Activated CD4-positive, alpha-beta T cell treated with anti-CD3 and anti-CD28 coated beads, Interleukin-2, amount 50 U/mL, for 48 hours (primary cell): ENCODE results near the gene PLEKHA6.
A peak's percentile ranks its signal among the peaks of the same experiment; 100 is the strongest.

ENCODE experiments used
- DNase-seq, 2 experiments: peaks; one replicate each; pipeline ENCODE4 v3.0.0-alpha.2; 2020

Gene PLEKHA6

DNA sequence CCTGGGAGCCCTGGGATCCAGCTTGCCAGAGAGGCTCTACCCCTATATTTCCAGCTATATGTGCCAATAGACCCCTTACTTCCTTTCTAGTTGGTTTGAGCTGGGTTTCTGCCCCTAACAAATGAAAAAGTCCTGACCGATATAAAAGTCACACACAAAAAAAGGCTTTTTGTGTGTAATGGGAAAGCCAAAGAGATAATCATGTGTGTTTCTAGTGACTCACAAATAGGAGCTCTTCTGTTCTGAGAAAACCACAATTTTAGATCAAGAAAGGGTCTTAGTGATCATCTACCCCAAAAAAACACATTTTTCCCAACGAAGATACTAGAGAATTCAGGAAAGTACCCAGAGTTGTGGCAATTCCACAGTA is 23.0 kb upstream of the PLEKHA6 start:
- no peak for DNase-seq

DNA sequence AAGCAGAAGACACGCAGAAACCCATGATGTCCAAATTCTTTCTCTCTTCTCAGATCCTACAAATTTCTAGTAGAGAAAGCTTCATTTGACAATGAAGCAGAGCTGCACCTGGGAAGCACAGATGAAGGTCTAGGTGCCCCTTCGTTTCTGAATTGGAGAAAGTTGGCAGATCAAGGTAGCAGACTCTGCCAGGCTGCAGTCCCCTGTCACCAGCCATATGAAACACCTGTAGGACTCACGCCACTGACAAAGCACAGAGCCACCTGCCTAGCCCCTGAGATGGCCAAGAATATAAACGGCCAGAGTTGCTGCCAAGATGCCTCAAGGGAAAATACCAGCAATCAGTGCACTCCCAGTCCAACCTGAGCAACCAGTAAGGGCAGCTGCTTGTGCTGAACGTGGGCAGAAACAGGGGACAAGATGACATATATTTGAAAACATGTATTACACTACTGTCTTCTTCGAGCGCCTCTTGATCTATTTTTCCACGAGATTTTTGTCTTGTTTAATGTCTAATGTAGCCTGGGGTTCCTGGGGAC is 20.6 kb upstream of the PLEKHA6 start:
- DNase-seq, result no peak

DNA sequence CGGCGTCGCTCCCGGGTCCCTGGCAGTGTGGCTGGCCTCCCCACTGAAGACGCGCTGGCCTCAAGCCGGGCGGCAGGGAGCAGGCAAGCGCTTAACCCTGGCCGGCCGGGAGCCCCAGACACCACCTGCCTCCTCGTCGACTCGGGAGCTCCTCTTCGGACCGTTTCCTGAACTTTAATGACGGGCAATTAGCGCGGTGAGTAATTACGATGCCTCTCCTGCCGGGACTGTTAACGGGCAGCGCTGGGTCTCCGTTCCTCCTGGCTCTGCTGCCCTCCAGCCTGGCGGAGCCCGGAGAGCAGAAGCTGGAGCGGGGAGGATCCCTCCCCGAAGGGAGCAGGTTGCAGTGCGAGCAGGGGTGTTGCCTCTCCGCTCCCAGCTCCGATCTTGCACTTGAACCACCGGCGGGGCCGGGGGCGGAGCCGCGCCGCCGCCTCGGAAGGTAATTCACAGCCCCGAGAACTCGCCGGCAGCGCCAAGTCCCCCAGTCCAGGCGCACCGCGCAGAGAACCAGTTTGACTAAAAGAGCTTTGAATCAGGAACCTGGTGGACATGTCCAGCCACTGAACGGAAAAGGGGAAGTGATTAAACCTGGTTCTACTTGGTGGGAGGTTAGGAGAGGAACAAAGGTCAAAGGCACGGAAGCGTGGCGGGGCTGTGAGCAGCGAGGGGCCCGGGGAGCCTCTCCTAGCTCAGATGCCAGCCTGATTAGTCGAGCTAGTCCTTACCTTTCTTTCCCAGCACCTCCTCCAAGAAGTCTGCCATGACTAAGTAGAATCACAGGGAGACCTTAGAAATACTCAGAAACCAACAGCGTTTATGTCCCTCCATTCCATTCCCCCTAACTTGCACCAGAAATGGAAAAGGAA is 18.3 kb upstream of the PLEKHA6 start:
- DNase-seq, result peak; percentile 42 to 57

DNA sequence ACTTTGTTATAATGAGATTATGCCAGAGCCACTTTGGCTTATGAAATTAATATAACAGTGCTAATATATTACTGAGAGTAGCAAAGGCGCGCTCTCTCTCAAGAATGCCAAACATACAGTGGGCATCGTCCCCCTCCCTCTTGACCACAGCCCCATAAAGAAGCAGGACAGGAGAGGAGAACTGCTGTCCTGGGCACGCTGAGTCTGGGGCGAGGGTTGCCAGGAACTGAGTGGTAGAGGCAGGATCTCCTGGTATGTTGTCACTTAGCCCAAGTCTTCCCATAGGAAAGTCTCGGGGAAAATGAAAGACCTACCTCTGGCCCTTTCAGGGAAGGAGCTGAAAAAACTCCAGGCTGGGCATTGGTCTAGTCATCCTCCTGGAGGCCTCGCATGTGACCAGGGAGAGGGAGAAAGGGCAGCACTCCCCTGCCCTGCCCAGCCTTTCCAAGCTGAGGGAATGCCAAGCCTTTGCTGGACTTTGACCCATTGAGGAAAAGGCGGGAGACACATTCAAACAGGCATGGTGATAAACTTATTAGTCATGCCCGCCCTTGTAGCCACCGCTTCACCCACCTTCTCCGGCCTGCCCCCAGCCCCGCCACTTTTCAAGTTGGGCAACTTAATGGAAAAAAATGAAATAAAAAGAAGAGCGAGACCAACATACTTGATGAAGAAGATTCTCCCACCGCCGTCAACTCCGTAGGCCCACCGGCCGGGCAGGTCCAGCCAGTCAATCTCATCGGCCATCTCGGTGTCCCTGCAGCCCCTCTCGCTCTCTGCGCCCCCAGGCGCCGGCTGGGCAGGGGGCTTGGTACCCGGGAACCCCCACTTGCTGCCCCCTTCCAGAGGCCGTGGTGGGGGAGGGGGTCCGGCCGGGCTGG is 17.4 kb upstream of the PLEKHA6 start:
- DNase-seq, result no peak

DNA sequence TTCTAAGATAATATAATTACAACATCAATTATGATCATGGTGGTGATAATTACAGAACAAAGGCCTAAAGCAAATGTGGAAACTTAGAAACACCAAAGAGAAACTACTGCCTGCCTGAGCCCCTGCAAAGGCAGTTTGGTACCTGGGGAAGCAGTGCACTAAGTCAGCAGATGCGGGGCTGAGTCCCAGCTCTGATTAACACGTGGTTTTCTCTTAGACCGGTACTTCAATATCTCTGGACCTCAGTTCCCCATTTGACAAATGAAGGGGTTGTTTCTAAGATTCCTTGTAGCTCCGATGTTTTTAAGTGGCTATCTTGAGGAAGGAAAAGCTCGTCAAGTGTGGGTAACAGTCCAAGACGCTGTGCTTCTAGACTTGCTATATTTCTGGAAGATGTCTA is 16.7 kb upstream of the PLEKHA6 start:
- DNase-seq, result no peak

DNA sequence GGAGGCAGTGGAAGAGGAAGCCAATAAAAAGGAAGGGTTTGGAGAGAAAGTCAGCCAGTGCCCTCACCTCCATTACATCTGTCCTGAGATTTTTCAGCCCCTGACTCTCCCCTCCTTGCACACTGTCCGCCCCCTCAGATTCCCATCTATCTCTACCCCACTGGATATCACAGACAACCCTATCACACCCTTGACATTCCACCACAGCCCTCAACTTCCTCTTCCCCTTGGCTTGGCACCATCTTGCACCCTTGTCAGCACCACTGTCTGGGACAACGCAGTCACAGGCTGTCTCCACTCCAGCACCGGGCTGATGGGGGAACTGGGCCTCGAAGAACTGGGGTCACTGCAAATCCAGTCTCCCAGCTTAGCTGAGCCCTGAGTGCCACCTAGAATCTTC is 14.2 kb upstream of the PLEKHA6 start:
- no peak for DNase-seq

DNA sequence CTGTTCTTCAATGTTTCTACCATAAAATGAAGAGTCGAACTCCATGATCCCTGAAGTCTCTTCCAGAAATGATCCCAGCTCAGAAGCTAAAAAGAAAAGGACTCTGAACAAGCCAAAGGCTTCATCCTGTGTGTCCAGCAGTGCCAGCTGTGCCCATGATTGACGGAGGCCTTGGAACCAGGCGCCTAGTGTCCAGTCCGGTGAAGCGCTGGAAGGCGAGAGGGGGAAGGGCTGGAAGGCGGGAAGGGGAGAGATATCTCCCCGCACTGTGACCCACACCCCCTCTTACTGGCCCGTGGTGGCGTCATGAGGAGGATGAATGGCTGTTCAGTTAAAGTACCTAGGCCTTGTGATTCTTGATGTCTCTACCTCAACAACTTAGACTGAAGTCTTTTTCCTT is 10.4 kb upstream of the PLEKHA6 start:
- no peak for DNase-seq

DNA sequence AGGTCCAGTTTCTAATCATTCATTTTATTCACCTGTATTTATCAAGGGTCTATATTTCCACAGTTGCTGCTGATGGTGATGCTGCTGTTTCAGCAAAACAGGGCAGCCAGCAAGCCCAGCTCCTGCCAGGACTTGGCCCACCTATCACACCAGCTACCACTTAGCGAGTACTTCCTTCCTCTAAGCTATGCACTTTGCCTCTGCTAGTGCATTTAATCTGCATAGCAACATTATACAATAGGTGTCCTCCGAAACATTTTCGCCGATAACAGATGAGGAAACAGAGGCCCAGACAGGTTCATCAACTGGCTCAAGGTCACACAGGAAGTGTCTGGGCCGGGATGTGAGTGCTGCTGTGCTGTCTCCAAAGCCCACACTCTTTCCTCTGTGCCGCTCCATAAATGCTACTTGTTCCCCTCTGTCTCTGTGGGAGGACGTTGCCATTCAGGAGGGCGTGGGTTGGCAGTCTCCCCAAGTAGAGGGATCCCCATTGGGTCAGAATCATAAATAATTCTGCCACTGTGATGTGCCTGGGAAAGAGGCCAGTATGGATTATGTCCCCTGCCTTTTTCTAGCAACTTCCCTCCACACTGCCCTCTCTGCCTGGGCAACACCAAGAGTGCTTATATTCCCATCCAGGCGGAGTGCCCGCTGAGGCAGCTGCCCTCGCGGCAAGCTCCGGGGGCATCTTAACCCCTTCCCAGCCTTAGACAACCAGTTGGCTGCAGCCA is 9.4 kb upstream of the PLEKHA6 start:
- no peak for DNase-seq

DNA sequence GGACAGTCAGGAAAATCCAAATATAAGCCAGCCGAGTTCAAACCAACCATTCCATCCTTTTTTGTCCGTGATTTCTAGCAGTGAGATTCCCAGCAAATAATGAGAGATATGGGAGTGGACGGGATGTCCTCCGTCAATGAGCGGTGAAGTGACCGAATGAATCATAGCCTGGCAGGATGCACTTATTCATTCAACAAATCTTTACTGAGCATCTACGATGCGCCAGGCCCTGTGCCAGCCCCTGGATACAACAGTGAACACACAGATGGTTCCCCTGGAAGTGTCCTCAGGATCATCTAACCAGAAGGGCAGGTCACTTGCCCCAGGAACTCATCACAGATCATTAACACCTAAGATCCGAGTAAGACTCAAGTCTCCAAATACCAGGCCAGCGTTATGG is 8.2 kb upstream of the PLEKHA6 start:
- DNase-seq, result no peak

DNA sequence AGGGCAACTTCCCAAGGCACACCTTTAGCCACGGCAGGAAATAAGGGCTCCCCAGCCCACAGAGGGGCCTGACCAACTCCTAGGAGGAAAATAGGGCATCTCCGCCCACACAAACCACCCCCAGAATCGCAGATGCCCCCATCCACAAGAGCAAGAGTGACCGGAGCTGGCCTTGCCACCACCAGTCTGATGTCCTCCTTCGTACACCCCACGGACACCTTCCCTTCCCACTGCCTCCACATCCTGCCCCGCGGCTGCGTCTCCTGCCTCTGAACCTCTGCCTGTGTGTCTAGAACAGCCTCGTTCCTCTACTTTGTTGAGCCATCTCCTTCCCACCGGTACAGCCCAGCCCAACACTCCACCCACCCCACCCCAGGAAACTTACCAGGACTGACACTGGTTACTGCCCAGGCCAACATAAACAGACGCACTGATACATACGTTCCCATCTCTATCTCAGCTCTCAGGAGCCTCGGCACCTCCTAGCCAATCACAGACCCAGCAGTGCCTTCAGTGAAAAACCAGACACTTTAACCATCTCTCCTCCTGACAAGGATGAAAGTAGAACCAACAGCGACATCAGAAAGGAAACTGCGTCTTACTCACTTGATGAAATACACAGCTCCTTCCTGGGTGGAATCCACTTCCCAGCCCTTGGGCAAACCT is 7.6 kb upstream of the PLEKHA6 start:
- DNase-seq, result no peak

DNA sequence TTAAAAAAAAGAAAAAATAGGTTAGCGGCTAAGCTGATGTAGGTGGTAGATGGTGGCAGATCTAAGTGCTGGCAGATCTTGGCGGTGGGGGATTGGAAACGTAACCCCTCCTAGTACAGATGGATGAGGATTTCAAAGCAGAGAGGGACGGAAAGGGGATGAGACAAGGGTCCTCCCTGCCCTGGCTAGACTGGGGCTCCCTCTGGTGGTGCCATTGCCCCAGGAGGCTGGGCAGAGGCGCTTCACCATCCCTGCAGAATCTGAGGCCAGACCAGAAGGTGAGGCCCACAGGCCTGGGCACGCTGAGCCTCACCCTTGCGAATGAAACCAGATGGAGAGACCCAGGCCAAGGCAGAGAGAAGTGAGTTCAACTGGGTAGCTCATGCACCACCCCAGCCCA is 7.0 kb upstream of the PLEKHA6 start:
- peak; percentile 36 to 37 for DNase-seq

DNA sequence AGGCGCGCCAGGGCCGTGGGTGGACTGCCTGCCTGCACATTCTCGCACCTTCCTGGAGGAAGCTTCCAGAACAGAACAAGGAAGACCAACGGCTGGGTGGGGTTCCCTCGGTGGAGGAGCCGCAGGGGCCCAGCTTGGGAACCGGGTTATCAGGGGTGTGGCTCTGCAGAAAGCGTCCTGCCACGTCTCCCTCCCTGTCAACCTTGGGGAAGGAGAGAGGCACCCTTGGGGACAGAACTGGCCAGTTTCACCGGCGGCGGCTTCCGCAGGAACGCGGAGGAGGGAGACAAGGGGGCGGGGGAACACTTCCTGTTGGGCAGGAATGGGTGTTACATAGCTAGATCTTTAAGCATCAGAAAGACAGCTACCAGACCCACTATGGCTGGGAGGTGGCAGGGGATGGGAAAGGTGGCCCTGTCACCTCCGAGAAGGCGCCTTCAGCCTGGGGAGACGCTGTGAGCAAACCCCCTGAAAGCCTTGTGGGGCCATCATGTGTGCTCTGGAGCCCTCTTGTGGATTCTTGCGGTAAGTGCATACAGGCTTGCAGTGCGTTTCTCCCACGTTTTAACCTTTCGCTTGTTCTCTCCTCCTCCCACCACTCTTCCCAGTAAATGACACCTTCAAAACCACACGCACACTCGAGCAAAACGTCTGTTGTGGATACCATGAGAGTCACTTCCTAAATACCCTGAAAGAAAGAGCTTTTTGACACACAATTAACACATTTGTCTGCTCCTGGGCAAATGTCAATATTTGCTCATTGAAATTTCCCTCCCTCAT is 3.8 kb upstream of the PLEKHA6 start:
- peak; percentile 74 to 82 for DNase-seq

DNA sequence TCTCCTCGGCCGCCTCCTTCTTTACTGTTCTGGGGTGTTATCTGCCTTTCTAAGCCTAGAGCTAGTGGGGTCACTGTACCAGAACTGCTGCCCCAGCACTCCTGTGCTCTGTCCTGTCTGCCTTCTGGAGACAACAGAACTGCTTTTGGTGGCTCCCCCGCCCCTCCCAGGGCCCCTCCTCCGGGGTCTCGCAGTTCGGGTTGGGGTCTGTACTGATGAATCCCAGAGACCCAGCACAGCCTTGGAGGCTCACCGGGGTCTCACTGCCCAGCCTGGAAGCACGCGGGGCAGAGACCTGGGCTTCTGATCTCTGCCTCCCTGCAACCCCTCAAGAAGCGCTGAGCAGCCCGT is 3.2 kb upstream of the PLEKHA6 start:
- no peak for DNase-seq

DNA sequence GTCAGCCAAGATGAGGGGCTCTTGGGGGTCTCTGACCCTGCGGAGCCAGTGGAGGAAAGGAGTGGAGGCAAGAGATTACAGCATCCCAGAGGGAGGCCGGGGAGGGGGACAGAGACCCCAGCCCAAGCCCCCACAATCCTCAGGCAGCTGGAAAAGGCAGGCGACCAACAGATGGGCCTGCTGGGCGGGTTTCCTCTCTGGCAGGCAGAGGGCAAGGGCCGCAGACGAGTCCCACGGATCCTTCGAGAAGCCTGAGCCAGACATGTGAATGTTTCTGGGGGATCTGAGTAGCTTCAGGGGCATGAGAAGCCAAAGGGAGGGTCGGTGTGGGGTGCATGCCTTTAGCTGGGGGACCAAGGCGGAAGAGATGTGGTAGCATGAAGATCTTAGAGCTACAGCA is 2.1 kb upstream of the PLEKHA6 start:
- DNase-seq, result no peak

DNA sequence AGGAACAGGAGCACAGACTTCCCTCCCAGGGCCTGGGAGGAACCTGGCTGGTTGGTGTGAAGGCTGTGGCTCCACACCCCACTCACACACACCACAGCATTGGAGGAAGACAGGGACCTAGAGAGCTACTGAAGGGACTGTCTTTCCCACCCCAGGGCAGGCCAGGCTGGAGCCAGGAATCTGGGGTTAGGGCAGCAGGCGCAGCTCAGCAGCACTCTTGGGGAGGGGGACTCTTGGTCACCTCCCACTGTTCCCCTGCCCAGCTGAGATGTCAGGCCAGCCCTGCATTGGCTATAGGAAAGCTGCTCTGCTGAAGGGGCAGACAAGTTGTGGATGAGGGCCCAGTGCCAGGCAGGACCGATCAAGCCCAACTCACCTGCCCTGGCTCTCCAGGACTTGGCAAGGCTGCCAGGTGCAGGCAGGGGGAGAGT is 1.6 kb upstream of the PLEKHA6 start:
- no peak for DNase-seq

DNA sequence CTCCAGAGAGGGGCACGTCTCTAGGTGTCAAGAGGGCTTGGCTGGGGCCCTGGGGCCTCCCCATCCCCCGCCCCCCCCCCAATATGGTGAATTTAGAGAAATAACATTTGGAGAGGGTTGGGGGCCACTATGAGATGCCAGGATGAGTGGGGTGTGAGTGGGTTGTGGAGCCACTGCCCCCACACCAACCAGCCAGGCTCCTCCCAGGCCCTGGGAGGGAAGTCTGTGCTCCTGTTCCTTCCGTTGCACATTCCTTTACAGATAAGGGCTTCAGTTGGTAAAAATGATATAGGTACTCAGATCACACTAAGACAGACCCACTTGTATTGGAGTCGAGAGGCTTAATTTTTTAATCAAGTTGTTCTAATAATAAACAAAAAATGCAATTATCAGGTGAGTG is 585 bp upstream of the PLEKHA6 start:
- no peak for DNase-seq

DNA sequence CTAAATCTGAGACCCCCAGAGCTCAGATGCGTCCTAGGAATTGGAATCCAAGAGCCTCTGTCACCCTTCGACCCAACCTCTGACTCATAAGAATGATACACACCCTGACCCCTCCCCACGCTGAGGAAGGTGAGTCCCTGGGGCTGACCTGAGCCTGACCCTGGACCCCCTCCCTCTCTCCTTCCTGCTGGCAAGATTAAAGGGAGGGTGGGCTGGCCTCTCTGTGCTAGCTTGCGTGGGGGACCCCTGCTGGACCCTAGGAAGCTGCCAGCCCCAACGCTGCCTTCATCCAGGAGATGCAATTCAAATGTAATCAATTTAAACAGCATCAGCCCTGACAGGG is 627 bp downstream of the PLEKHA6 start:
- DNase-seq, result no peak

DNA sequence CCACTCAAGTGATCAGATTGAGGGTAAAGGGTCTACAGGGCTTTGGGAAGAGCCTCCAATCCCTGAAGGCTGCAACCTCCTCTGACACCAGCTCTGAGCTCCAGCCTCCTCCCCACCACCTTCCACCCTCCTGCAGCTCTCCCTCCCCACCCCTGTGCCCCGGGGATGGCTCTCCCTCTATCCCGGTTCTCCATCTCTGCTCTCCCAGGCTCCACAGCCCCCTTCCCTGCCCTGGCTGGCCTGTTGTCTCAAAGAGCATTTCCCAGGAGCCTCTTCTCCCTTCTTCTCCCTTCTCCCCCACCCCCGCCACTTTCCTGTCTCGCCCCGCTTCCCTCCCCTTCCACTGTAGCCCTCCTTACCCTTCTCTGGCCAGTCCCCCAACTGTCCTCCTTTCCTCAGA is 1.1 kb downstream of the PLEKHA6 start:
- no peak for DNase-seq

DNA sequence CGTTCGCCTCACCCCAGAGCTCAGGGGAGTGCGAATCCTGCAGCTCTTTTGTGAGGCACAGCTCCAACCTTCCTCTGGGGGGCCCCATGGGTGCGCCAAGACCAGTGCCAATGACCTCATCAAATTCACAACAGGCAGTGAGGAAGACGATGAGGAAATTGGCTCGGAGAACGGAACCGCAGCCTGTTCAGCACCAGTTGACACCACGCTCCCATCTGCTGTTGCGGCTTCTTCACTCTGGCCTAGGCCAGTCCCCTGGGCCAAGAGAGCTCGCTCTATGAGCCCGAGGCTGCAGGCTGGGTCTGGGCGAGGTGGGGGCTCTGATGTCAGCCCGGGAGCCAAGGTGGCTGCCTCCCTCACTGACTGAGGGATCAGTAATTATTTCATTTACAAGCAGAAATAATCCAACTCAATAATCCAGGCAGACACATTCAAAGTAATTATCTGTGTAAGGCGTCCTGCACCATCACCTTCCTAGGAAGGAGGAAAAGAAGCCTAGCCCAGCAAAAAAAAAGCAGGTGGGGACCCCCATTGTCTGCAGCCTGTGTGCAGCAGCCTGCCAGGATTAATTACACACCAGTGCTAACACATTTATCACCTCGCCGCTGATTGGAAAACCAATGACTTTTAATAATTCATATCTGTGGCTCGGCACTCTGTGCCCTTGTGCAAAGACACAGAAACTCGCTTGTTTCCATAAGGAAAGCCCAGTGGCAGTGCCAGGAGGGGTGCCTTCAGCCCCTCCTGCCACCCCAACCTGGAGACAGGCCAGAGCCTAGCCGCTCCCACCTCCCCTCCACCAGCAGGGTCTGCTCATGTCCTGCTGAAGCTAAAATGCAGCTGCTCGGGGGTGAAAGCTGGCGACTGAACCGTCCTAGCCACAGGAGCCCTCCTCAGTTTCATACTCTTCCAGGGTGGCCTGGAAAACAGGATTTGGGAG is 1.9 kb downstream of the PLEKHA6 start:
- no peak for DNase-seq

DNA sequence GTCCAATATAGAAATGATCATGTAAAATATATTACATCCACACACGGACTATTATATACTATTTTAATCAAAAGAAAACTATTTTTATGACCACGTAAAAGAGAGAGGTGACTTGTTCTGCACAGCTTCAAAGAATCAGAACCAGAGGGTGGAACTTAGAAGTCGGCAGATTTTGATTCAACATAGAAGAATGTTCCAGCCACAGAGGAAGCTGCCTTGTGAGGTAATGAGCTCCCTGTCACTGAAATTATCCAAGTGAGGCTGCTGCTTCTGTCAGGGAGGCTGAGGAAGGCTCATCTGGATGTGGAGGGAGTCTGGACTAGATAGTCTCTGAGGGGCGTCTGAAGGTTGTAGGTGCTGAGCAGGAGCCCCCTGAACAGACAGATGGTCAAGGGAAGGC is 2.7 kb downstream of the PLEKHA6 start:
- DNase-seq, result no peak

DNA sequence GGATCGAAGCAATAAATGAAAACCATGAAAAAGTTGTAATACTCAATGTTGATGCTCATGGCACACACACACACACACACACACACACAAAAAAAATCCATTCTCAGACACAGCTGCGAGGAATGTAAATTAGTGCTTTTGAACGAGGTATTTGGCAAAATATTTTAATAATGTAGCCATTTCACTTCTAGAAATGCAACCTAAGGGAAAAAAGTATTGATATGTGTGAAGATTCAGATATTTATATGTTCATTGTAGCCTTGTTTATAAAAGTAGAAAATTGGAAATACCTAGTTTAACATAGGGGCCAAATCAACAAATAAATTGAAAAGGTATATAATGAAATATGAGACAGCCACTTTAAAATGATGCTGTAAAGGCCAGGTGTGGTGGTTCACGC is 3.8 kb downstream of the PLEKHA6 start:
- no peak for DNase-seq
